ENCODE measurements around the gene MBP. TPM values are rescaled to one million over a fixed set of nuclear protein-coding genes. Genes with fewer than 3 reads are reported as not detected.
A peak's percentile ranks its signal among the peaks of the same experiment; 100 is the strongest.

MBP gene
- total and polyA plus RNA-seq, 2 of the 4 experiments (the other 2 are of a cell fraction): 0.72 to 0.90 TPM

GRCh38 chr18:76984193-76985155, 148.1 kb downstream of the MBP start:
- no peak overlapping the region for H3K27ac ChIP-seq (ENCODE audit: insufficient read depth, low read length)
- H2BK5ac ChIP-seq (ENCODE audit: low read depth, low read length, poor library complexity, severe bottlenecking): no peak overlapping the region
- no peaks in the 10 kb centered on the region for H3K79me1 ChIP-seq (ENCODE audit: low read depth in 1 of 2, low read length in 2 of 2)
- no peak overlapping the region for H3K18ac ChIP-seq (ENCODE audit: low read depth, low read length)
- H3K4ac ChIP-seq (ENCODE audit: low read depth, low read length): no peak overlapping the region
- CTCF ChIA-PET: interaction anchor here (1.2 to 1.5 kb wide), 3 partner anchors 16 to 181 kb away, joined by 3 to 4 read pairs (median 4); no protein-coding TSS in a partner anchor
- WGBS, 2 experiments (ENCODE audit: extremely low coverage in 2 of 2, insufficient read length in 1 of 2): 100% methylated on average over 9 of the region's 40 CpGs; no CpG with 5 or more reads in 1 of the 2 experiments
- H4K91ac ChIP-seq (ENCODE audit: insufficient read depth, low read depth, low read length): no peak overlapping the region
- H3K36me3 ChIP-seq (ENCODE audit: control insufficient read depth, insufficient read depth, low read length): no peaks in the 10 kb centered on the region
- ATAC-seq (ENCODE audit: low read depth) (no peak), DNase-seq (no peak)
- H3K9me3 ChIP-seq (ENCODE audit: control insufficient read depth, insufficient read depth, low read length): no peaks in the 10 kb centered on the region
- no peak overlapping the region for H2BK20ac ChIP-seq (ENCODE audit: low read depth, low read length)
- no peak overlapping the region for H3K56ac ChIP-seq (ENCODE audit: extremely low read depth, insufficient read depth, low read length)
- H3K4me3 ChIP-seq (ENCODE audit: insufficient read depth, low read depth, low read length): no peak overlapping the region
- no peak overlapping the region for H3K4me2 ChIP-seq (ENCODE audit: low read depth, low read length)
- no peak overlapping the region for H2BK120ac ChIP-seq (ENCODE audit: low read depth, low read length)
- no peaks in the 10 kb centered on the region for H3K9me1 ChIP-seq (ENCODE audit: insufficient read depth, low read length)
- no peak overlapping the region for H2AK9ac ChIP-seq (replicated peaks; ENCODE audit: low read depth, low read length, poor library complexity)
- H4K8ac ChIP-seq (ENCODE audit: low read depth in 2 of 2, low read length in 2 of 2): no peak overlapping the region
- H2AFZ ChIP-seq (replicated peaks; ENCODE audit: low read length, poor library complexity): peak overlapping the region; percentile 52
- no peaks in the 10 kb centered on the region; the same call in 1 of the 2 replicates for H3K4me1 ChIP-seq (ENCODE audit: control insufficient read depth, insufficient read depth, low read length)
- no peak for TF ChIP-seq MAZ (IDR thresholded peaks at IDR 0.05; ENCODE audit: borderline replicate concordance, low read depth, low read length)
- in situ Hi-C loops (cut with MboI; ENCODE audit: low sequenced_read_pairs) (loop anchor here (10.0 kb wide), 1 partner anchor 180 kb away; no protein-coding TSS in a partner anchor), intact Hi-C loops (cut with micrococcal nuclease) (no loop called here), dilution Hi-C loops (cut with HindIII; ENCODE audit: low sequenced_read_pairs, unreplicated experiment) (no loop called here)
- no peak overlapping the region for H3K14ac ChIP-seq (replicated peaks; ENCODE audit: low read depth, low read length)
- POLR2A ChIA-PET (ENCODE audit: unreplicated experiment): no interaction called here
- H4K20me1 ChIP-seq (ENCODE audit: insufficient read depth, low read length): no peaks in the 10 kb centered on the region
- peaks cover 8% of the 10 kb centered on the region for H3K27me3 ChIP-seq (ENCODE audit: control insufficient read depth, insufficient read depth, low read length)
- no peak overlapping the region for H3K23ac ChIP-seq (ENCODE audit: low read depth, low read length)
- no TSS peak for BruUV-seq (replicated peaks)
- no peak overlapping the region for H2BK15ac ChIP-seq (ENCODE audit: low read depth, low read length)
- no peak overlapping the region for H2AK5ac ChIP-seq (ENCODE audit: low read depth, low read length)
- no peak overlapping the region for H4K5ac ChIP-seq (ENCODE audit: low read depth, low read length)
- no peak overlapping the region for H3K9ac ChIP-seq (ENCODE audit: low read depth, low read length)

Data from IMR-90 (cell line).